Measurements from ENCODE around the gene NBR1. TPM values are rescaled to one million over a fixed set of nuclear protein-coding genes. Genes with fewer than 3 reads are reported as not detected.
"Not testable (repeated sequence)": the region's sequence is repeated elsewhere in the genome, so short reads cannot be mapped to it uniquely, and the experiment has no call there.

The NBR1 gene
- total and polyA plus RNA-seq, 4 donors: 25.5 to 127 (median 50.4) TPM

DNA sequence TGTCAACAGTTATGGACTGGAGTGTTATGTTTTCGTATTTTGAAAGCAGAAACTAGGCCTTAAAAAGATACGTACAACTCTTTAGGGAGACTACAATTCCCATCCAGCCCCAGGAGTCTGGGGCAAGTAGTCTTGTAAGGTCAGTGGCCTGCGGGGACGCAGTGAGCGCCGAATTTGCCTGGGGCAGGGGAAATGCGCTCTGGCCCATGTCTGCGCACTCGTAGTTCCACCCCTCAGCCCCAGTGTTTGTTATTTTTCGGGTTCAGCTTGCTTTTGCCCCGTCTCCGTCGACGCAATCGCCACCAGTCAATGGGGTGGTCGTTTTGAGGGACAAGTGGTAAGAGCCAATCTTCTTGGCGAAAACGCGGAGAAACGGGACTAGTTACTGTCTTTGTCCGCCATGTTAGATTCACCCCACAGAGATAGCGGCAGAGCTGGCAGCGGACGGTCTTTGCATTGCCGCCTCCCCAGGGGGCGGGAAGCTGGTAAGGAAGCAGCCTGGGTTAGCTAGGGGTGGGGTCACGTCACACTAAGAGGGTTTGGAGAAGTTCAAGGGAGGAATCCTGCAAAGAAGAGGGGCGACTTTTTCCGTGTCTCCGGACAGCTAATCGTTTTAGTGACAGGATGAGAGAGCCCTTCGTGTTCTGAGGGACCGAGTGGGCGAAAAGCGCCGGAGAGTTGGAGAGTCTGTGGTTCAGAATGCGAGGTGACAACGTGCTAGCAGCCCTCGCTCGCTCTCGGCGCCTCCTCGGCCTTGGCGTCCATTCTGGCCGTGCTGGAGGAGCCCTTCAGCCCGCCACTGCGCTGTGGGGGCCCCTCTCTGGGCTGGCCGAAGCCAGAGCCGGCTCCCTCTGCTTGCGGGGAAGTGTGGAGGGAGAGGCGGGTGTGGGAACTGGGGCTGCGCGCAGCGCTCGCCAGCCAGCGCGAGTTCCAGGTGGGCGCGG lies 44.8 kb upstream of the NBR1 start:
- Histone ChIP-seq H3K27ac (ENCODE audit: low read depth in 1 of 2, low read length in 1 of 2) (peak overlapping the region; percentile 79 to 92), H3K9me3 (ENCODE audit: control insufficient read depth in 4 of 4, insufficient read depth in 3 of 4, low read length in 3 of 4) (no peaks in the 10 kb centered on the region), H3K9ac (ENCODE audit: insufficient read depth in 1 of 2, low read length in 2 of 2) (peak overlapping the region; percentile 74 to 80), H3K36me3 (ENCODE audit: control insufficient read depth in 4 of 4, insufficient read depth in 4 of 4, low read length in 4 of 4) (no peaks in the 10 kb centered on the region), H3K4me1 (ENCODE audit: control insufficient read depth in 5 of 5, insufficient read depth in 5 of 5, low read length in 5 of 5) (peaks cover 0 to 31% (median 12%) of the 10 kb centered on the region in 5 donors), H3K27me3 (ENCODE audit: control insufficient read depth in 3 of 3, insufficient read depth in 3 of 3, low read length in 2 of 3) (no peaks in the 10 kb centered on the region), H3K4me3 (peak overlapping the region; percentile 71)
- DNase-seq: peak in 1 of 3 donors; percentile 0
- TF ChIP-seq, protein P1, sequence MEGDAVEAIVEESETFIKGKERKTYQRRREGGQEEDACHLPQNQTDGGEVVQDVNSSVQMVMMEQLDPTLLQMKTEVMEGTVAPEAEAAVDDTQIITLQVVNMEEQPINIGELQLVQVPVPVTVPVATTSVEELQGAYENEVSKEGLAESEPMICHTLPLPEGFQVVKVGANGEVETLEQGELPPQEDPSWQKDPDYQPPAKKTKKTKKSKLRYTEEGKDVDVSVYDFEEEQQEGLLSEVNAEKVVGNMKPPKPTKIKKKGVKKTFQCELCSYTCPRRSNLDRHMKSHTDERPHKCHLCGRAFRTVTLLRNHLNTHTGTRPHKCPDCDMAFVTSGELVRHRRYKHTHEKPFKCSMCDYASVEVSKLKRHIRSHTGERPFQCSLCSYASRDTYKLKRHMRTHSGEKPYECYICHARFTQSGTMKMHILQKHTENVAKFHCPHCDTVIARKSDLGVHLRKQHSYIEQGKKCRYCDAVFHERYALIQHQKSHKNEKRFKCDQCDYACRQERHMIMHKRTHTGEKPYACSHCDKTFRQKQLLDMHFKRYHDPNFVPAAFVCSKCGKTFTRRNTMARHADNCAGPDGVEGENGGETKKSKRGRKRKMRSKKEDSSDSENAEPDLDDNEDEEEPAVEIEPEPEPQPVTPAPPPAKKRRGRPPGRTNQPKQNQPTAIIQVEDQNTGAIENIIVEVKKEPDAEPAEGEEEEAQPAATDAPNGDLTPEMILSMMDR (IDR thresholded peaks at IDR 0.05; ENCODE audit: control extremely low read depth, extremely low read depth): no peak
- no peak for ATAC-seq (ENCODE audit: insufficient read depth, low FRiP score)
- 80 to 83% methylated on average over 59 of the region's 59 CpGs for WGBS, 2 donors

DNA sequence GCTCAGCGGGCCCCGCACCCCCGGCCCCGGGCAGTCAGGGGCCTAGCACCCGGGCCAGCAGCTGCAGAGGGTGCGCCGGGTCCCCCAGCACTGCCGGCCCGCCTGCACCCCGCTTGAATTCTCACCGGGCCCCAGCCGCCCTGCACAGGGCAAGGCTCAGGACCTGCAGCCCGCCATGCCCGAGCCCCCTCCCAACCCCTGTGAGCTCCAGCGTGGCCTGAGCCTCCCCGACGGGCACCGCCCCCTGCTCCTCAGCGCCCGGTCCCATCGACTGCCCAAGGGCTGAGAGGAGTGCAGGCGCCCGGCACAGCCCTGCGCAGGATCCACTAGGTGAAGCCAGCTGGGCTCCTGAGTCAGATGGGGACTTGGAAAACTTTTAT lies 44.1 kb upstream of the NBR1 start:
- ATAC-seq (ENCODE audit: insufficient read depth, low FRiP score) (no peak), DNase-seq (no peak)
- Histone ChIP-seq H3K27me3 (ENCODE audit: control insufficient read depth in 3 of 3, insufficient read depth in 3 of 3, low read length in 2 of 3) (no peaks in the 10 kb centered on the region), H3K4me3 (no peak overlapping the region), H3K9ac (ENCODE audit: insufficient read depth in 1 of 2, low read length in 2 of 2) (no peak overlapping the region), H3K27ac (ENCODE audit: low read depth in 1 of 2, low read length in 1 of 2) (no peak overlapping the region), H3K9me3 (ENCODE audit: control insufficient read depth in 4 of 4, insufficient read depth in 3 of 4, low read length in 3 of 4) (no peaks in the 10 kb centered on the region), H3K4me1 (ENCODE audit: control insufficient read depth in 5 of 5, insufficient read depth in 5 of 5, low read length in 5 of 5) (peaks cover 0 to 31% (median 12%) of the 10 kb centered on the region in 5 donors), H3K36me3 (ENCODE audit: control insufficient read depth in 4 of 4, insufficient read depth in 4 of 4, low read length in 4 of 4) (no peaks in the 10 kb centered on the region)
- TF ChIP-seq, protein P1 (IDR thresholded peaks at IDR 0.05; ENCODE audit: control extremely low read depth, extremely low read depth): no peak
- WGBS, 2 donors: 96 to 98% methylated on average over 23 to 24 of the region's 24 CpGs

- WGBS, 2 donors: 89 to 94% methylated on average over 6 of the region's 6 CpGs
- H3K9me3 ChIP-seq (ENCODE audit: control insufficient read depth in 4 of 4, insufficient read depth in 3 of 4, low read length in 3 of 4); H3K36me3 ChIP-seq (ENCODE audit: control insufficient read depth in 4 of 4, insufficient read depth in 4 of 4, low read length in 4 of 4); H3K4me3 ChIP-seq; ATAC-seq (ENCODE audit: insufficient read depth, low FRiP score); DNase-seq; H3K9ac ChIP-seq (ENCODE audit: insufficient read depth in 1 of 2, low read length in 2 of 2); H3K27ac ChIP-seq (ENCODE audit: low read depth in 1 of 2, low read length in 1 of 2); H3K27me3 ChIP-seq (ENCODE audit: control insufficient read depth in 3 of 3, insufficient read depth in 3 of 3, low read length in 2 of 3): not testable (repeated sequence)
- H3K4me1 ChIP-seq (ENCODE audit: control insufficient read depth in 5 of 5, insufficient read depth in 5 of 5, low read length in 5 of 5): peaks cover 0 to 31% (median 12%) of the 10 kb centered on the region in 5 donors
These were observed 43.6 kb upstream of the NBR1 start for GRCh38 chr17:43127333-43127876.

- DNase-seq (peak in 1 of 3 donors; percentile 18), ATAC-seq (ENCODE audit: insufficient read depth, low FRiP score) (no peak)
- Histone ChIP-seq H3K36me3 (ENCODE audit: control insufficient read depth in 4 of 4, insufficient read depth in 4 of 4, low read length in 4 of 4) (peaks cover 0 to 13% (median 3%) of the 10 kb centered on the region in 4 donors), H3K27me3 (ENCODE audit: control insufficient read depth in 3 of 3, insufficient read depth in 3 of 3, low read length in 2 of 3) (no peaks in the 10 kb centered on the region), H3K9ac (ENCODE audit: insufficient read depth in 1 of 2, low read length in 2 of 2) (peak overlapping the region in 1 of 2 donors; percentile 0), H3K9me3 (ENCODE audit: control insufficient read depth in 4 of 4, insufficient read depth in 3 of 4, low read length in 3 of 4) (no peaks in the 10 kb centered on the region), H3K4me3 (no peak overlapping the region), H3K4me1 (ENCODE audit: control insufficient read depth in 5 of 5, insufficient read depth in 5 of 5, low read length in 5 of 5) (peaks cover 0 to 26% (median 12%) of the 10 kb centered on the region in 5 donors), H3K27ac (ENCODE audit: low read depth in 1 of 2, low read length in 1 of 2) (peak overlapping the region in 1 of 2 donors; percentile 69)
- TF ChIP-seq, protein P1 (IDR thresholded peaks at IDR 0.05; ENCODE audit: control extremely low read depth, extremely low read depth): no peak
- WGBS, 2 donors: 33 to 40% methylated on average over 11 of the region's 11 CpGs
These were observed 41.4 kb upstream of the NBR1 start for GRCh38 chr17:43129671-43130010.
